Esophagus mucosa (tissue), 1 donor: ENCODE data around the gene PPP1R13L. TPM values are rescaled to one million over a fixed set of nuclear protein-coding genes. Genes with fewer than 3 reads are reported as not detected.

Experiments used
- ATAC-seq: fragments of 200-7000 bp; cut with Tn5 transposase; one replicate; pipeline ENCODE4 v1.9.1; 2020
- total RNA-seq: library from RNA; stranded (reverse); gene quantifications from one replicate; pipeline ENCODE4 v1.2.4, GENCODE V29; 2023
- donor health status: DM: yes; HTN: yes; CAD: no.

PPP1R13L gene
- total RNA-seq, 1 donor from 2014 or later: 186 TPM

DNA sequence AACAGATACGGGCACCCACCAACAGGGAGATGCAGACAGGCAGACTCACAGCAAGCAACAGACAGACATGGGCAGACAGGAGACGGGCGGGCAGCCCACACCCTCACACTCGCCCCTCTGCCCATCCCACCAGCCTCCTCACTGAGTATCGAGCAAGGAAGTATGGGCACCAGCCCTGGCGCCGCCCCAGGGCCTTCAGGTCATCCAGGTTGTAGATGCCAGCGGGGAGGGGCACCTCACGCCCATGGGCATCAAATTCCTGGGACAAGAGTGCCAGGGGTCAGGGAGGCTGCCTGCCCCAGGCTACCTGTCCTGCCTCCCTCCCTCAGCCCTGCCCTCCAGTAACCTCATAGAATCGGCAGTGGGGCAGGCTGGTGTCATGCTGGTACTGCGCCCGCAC lies 40.2 kb downstream of the PPP1R13L start:
- ATAC-seq: no peak

DNA sequence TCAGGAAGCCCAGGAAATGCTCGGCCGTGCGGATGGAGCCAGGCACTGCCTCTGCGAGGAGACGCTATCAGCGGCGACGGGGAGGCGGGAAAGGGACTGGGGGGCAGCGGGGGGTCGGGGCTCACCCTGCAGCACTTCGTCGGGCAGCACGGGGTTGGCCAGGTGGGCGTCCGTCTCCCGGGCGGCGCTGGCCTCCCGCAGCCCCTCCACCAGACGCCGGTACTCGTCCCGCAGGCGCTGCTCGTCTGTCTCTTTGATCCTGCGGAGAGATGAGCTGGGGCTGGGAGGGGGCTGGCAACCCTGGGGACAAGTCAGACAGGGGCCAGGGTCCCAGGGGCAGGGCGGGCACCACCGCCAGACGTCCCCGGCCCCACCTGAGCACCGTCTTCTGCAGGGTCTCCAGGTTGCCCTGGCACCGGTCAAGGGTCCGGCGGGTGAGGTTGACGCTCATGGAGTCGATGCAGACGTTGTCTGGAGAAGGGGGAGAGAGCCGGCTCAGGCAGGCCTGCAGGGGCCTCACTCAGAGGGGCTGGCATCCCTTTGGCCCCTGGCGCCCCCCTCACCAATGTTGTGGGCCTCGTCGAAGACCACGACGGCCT lies 40.9 kb downstream of the PPP1R13L start:
- ATAC-seq: no peak

DNA sequence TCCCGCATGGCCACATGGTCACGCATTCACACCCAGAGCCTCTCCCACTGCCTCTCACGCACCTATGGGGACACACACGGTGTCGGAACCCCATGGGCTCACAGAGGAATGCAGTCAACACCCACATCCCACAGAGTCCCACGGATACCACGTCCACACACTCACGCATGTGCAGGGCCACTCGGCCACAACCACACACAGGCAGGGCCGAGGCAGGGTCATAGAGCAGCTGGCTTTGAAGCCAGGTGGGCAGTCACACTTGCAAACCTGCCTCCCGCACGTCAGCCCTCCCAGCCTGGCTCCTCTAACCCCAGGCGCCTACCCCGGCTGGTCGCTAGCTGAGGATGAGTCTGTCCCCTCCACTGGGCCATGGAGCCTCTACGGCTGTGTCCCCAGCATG lies 42.6 kb downstream of the PPP1R13L start:
- no peak for ATAC-seq

DNA sequence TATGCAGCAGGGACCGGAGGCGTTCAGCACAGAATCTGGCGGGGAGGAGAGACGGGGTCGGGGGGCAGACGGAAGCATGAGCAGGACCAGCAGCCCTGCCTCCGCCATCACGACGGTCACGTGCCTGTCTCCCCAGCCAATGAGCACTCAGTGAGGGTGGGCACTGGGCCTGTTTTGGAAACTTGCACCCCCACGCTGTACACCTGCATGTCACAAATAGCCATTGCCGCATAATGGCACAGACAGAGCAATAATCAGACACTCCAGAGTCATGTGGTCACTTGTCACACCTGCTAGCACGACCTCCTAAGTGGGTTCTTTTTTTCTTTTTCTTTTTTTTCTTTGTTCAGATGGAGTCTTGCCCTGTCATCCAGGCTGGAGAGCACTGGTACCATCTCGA lies 43.3 kb downstream of the PPP1R13L start:
- ATAC-seq: no peak

DNA sequence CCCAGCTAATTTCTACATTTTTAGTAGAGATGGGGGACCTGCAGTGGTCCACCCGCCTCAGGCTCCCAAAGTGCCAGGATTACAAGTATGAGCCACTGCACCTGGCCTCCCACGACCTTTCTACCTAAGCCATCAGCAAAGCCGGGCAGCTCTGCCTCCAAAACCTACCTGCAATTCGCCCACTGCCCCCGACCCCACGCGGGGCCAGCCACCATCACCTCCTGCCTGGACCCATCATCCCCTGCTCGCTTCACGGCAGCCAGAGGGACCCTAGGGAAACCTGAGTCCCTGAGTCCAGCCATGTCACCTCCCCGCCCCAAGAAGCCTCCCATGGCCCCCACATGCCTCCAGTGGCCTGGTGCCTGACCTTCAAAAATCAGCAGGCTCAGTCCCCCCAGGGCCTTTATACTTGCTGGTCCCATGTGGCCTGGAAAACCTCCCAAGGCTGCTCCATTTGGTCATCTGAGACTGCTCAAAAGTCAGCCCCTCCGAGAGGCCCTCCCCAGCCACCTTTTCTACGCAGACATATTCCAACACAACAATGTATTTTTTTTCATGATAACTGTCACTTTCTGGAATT lies 46.6 kb downstream of the PPP1R13L start:
- ATAC-seq: no peak

DNA sequence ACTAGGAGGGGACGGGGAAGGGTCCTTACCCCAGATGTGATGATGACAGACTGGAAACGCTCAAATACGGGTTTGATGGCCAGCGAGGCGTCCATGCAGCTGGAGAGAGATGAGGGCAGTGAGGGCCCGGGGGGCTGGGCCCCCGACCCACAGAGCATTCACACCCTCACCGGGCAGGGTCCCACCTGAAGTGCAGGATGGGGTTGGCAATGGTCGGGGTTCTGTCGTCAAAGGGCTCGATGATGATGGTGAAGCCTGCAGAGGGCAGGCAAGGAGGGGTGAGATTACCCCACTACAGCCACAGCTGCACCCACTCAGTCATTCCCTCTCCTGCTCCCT lies 47.5 kb downstream of the PPP1R13L start:
- ATAC-seq: no peak

DNA sequence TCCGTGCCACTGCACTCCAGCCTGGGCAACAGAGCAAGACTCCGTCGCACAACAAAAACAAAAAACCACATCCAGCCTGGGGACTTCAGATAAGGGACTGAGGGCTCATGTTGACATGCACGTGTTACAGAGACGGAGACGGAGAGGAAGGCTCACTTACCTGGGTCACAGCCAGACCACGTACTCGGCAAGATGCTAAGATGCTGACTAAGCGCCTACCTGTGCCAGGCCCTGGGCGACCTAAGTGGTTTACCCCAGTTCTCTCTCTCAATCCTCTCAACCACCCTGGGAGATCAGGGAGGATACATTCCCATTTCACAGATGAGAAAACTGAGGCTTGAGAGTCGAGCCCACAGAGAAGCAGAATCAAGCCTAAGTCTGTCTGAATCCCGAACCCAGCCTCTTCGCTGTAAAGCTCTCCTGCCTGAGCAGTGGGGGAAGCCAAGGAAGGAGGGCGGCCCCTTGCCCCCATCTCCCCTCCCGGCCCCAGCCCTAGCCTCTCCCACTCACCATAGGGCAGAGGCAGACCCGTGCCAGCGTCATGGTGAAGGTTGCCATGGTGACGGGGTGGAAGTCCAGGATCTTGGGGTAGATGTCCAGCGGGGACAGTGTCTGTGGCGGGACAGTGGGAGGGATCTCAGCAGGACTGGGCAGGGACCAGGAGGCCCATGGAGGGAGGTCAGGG lies 48.0 kb downstream of the PPP1R13L start:
- no peak for ATAC-seq

DNA sequence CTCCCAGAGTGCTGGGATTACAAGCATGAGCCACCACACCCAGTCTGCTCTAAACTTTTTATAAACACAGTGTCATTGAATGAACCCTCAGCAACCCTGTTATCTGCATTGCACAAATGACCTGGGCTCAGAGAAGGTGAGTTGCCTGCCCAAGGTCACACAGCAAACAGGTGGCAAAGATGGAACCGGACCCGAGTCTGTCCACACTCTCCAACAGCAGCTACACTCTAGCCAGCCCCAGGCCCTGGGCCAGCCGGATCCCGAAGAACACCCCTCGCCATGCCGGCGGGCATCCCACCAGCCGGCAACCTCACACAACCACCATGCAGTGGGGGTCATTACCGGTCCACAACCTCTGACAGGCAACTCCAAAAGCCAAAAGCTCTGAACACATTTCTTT lies 49.0 kb downstream of the PPP1R13L start:
- no peak for ATAC-seq

DNA sequence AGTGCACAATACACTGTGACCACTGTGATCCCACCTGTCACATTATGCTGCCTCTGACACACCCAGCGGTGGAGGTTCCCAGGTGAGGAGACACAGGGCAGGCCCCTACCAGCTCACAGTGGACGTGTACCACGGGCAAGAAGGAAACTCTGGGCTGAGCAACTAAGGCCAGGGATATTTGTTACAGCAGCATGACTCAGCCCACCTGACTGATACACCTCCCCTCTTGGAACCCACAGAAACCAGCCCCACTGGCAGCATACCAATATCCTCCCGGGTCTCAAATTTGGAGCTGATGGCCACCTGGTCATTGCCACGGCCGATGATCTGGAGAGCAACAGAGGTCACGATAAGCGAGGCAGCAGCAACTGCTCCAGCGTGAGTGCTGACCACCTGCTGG lies 49.5 kb downstream of the PPP1R13L start:
- ATAC-seq: no peak

DNA sequence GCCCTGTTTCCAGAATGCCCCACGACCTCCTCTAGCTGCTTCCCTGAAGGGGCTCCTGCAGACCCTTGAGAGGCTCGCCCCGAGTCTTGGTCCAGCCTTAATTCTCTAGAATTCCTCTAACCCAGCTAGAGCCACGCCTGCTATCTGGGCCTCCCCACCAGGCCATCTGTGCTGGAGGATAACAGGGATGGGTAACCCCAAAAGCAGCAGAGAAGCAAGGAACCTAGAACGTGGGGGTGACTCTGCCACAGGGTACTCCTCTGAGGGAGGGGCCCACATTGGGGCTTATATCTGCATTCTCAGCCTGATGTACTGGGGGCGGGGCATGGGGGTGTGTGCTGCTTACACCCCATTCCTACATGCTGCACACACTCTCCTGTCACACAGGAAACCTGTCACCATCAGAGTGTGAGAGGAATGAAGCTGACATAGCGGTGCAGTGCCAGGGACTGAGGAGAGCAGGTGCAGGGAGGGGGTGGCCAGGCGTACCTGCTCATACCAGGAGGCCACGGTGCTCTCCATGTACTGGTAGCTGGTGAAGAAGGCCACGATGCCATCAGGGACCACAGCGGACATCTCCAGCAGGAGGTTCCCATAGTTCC lies 50.5 kb downstream of the PPP1R13L start:
- ATAC-seq: no peak

DNA sequence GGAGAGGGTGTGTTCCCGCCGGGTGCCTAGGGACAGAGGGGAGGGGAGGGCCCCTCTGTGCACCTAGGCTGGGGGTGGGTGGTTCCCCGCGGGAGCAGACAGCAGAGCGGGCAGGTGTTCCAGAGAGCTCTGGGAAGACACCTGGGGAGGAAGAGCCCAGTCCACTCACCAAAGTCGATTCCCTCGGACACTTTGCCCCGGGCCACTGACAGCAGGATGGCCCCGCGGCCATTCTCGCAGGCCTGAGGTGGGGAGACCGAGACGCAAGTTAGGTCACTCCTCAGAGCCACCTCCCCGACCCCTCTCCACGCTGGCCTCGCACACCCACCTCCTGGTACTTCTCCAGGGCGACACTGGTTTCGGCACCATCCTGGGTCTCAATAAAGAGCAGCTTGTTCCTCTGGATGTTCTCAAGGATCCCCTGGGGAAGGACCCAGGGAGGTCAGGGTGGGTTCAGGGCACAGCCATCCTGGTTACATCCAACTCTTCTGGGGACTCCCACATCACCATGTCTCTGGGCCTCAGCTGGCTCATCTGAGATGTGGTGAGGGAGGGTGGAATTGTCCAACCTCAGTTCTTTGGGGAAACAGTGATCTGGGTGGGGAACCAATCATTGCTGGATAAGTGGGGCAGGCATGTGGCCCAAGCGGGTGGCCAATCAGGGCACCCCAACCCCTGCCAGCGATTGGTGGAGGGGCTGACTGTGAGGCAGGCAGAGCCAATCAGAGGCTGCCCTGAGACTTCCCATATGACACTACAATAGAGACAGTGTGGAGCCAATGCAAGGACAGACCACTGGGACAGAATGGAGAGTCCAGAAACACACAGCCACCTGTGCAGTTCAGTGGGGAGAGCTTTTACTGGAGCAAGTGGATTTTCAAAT lies 51.7 kb downstream of the PPP1R13L start:
- no peak for ATAC-seq

DNA sequence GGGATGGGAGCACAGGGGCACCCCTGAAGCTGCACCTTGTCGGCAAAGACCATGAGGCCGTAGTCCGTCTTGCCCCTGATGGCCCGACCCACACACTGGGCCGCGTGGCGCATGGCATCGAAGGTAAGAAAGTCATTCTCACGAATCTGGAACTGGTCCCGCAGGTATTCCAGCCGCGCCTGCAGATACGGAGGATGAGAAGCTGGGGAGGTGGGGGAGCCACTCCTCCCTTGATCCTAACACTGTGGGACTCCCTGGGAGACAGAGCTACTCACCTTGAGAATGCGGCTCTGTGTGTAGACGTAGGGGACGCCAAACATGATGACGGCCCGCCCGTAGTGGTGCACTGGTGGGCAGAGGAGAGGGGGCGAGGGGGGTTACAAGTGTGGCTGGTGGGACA lies 52.4 kb downstream of the PPP1R13L start:
- no peak for ATAC-seq

DNA sequence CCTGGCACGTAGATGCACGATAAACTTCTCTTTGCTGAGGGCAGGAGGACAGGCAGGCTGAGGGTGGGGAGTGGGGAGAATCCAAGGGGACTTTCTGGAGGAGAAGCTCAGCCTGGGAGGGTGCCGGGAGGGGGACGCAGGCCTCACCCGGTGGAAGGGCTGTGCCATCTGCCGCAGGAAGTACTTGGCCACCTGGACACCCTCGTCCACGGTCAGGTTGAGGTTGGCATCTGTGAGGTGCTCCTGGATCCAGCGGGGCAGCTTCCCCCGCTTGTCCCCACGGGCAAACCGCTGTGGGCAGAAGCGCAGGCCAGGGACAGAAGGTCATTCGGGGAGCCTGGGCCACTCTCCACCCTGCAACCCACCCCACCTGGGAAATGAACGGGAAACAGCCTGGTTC lies 52.8 kb downstream of the PPP1R13L start:
- no peak for ATAC-seq

DNA sequence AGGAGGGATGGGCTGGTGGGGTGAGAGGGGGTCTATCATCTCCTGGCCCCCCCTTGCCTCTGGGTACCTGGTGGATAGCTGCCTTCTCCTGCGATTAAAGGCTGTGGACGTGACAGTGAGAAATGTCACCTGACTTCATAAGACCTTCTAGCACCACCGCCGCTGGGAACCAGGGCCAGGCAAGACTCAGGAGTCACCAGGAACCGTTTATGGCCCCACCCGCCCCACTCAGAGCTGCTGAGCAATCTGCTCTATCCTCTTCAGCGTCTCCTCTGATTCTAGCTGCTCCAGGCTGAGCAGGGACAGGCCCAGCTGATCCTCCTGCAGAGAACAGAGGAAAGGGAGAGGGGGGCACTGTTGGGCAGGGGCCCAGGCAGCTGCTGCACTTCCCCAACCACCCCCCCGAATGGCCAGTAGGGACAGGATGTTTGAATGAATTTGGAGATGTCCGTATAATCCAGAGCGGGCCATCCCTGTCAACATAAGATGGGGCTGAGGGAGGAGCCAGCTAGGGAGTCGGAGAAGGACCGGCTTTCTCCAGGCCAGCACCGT lies 53.4 kb downstream of the PPP1R13L start:
- ATAC-seq: peak; percentile 10

DNA sequence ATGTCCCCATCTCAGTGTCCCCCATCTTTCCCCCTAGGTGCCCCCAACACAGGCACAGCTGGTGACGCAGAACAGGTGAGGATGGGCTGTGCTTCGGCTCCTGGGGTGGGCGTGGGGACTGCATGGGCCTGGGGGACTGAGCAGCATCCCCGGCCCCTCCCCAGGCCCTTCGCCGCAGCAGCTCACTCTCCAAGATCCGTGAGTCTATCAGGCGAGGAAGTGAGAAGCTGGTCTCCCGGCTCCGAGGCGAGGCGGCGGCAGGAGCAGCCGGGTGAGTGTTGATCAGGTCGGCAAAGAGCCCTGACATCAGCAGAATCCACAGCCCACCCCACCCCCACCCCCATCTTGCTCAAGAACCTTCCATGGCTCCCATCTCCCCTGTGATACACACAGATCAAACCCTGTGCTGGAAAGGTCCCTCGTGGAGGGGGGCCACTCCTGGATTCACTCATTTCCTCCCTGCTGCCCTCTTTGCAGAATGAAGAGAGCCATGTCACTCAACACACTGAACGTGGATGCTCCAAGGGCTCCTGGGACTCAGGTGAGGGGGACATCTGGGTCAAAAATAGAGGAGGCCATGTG lies 54.3 kb downstream of the PPP1R13L start:
- no peak for ATAC-seq

DNA sequence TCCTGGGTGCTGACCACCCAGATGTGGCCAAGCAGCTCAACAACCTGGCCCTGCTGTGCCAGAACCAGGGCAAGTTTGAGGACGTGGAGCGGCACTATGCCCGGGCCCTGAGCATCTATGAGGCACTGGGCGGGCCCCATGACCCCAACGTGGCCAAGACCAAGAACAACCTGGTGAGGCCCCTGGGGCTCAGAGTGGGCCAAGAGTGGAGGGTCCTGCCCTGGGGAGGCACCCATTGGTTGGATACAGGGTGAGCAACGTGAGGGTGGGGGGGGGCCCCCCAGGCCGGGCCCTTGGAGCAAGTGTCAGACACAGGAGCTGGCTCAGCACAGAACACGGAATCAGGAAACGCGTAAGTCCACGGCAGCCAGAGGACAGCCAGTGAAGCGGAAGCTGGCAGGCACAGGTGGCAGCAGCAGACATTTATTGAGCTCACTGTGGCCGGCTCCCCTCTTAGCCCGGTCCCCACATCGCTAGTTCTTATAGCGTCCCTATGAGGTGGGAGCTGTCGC lies 55.4 kb downstream of the PPP1R13L start:
- ATAC-seq: no peak

DNA sequence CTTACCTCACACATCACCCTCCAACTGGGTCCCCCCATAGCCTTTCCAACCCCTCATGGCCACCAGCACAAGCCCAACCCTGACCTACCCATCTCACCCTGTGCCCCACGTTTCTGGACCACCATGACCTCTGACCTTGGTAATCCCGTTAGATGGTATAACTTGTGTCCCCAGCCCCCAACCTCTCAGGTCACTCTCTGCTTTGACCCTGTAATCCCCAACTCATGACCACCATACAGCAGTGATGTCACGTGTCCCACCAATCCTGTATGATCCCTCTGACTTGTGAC lies 55.8 kb downstream of the PPP1R13L start:
- ATAC-seq: no peak

DNA sequence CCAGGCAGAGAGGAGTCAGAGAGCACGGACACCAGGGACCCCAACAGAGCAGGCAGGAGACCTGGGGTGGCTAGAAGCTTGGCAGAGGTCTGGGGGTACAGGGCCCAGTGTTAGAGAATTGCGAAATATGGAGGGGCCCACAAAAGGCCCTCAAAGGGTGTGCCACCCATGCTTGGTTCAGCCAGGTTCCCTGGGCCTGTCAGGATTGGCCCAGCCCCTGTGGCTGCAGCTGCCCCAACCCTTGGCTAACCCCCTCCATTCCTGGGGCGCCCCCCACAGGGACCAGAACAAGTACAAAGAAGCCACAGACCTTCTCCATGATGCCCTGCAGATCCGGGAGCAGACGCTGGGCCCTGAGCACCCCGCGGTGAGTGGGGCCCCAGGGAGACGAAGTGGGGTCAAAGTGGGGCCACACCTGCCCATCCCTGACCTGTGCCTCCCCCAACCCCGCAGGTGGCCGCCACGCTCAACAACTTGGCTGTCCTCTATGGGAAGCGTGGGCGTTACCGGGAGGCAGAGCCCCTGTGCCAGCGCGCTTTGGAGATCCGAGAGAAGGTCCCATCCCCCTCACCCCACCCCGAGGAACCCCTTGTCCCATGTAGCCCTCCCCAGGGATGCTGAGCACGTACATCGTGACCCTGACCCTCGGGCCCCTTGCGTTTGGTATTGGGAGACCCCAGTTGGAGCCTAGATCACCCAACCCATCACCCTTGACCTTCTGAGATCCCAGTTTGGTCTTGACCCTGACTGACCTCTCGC lies 56.3 kb downstream of the PPP1R13L start:
- no peak for ATAC-seq

DNA sequence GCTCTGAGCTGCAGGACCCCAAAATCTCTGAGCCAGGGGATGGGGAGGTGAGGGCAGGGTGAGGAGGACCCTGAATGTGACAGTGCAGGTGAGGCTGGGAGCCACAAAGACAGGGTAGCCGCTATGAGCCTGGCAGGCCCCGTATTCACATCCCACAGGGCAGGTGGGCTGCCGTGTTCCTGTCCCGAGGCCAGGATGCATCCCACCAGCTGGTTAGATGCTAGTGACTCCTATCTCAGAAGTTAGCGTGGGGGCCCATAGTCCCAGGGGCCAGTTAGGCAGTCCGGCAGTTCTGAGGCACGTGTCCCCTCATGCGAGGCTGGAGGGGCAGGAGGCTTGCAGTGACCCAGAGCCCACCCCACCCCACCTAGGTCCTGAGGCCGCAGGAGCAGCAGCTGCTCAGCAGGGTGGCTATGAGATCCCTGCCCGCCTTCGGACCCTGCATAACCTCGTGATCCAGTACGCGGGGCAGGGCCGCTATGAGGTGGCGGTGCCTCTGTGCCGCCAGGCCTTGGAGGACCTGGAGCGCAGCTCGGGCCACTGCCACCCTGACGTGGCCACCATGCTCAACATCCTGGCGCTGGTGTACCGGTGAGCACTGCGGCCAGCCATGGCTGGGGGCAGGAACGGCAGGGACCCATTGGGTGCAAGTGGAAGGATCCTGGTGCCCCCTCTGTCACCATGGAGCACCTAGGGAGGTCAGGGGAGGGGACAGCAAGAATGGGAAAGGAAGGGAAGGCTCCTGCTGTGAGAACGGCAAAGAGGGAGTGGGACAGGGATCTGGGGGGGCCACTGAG lies 57.1 kb downstream of the PPP1R13L start:
- no peak for ATAC-seq

DNA sequence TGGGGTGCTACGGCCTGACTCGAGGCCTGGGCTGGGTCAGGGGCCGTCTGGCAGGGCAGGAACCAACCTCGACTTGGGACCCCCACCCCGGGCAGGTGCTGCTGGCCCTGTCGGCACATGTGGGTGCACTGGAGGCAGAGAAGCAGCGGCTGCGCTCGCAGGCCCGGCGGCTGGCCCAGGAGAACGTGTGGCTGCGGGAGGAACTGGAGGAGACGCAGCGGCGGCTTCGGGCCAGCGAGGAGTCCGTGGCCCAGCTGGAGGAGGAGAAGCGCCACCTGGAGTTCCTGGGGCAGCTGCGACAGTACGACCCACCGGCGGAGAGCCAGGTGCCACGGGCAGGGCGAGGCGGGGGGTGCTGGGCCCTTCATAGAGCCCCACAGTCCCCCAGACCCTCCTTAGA lies 58.4 kb downstream of the PPP1R13L start:
- ATAC-seq: no peak

DNA sequence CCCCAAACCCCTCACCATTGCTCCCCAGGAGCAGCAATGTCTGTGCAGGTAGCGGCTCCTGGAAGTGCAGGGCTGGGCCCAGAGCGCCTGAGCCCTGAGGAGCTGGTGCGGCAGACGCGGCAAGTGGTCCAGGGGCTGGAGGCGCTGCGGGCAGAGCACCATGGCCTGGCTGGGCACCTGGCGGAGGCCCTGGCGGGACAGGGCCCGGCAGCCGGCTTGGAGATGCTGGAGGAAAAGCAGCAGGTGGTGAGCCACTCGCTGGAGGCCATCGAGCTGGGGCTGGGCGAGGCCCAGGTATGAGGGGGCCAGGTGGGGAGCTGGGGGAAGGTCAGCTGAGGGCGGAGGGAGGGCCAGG lies 59.4 kb downstream of the PPP1R13L start:
- ATAC-seq: no peak
